B cell (primary cell): ENCODE results near the gene ZFC3H1. TPM values are rescaled to one million over a fixed set of nuclear protein-coding genes. Genes with fewer than 3 reads are reported as not detected.

ENCODE experiments used
- ATAC-seq: fragments of 200-7000 bp; cut with Tn5 transposase; one replicate; pipeline ENCODE4 v1.10.0; 2021; ENCODE audit warnings: low read depth, mild to moderate bottlenecking, moderate number of reproducible peaks, moderate library complexity
- CTCF ChIA-PET: fragments of 350-600 bp; sonication (Branson Sonifier 250); formaldehyde crosslinking; loops from one replicate; lab custom pipeline; 2021; ENCODE audit warnings: antibody characterized with exemption, inconsistent platforms; lab: Charles Lee
- POLR2A ChIA-PET: fragments of 350-600 bp; sonication (Branson Sonifier 250); formaldehyde crosslinking; loops from one replicate; lab custom pipeline; 2021; ENCODE audit warnings: antibody characterized with exemption; lab: Charles Lee
- DNase-seq: peaks from one replicate; pipeline ENCODE4 v3.0.0; 2013
- H2AFZ ChIP-seq: 2 replicates; pipeline ENCODE4 v1.6.1; 2012; ENCODE audit warnings: mild to moderate bottlenecking, low read depth, low read length; ENCODE audit not compliant: insufficient read depth, poor library complexity, severe bottlenecking
- H3K27ac ChIP-seq, 2 donors: 1 replicate in 1 of 2; 2 replicates in 1 of 2; pipeline ENCODE4 v1.5.1; 2012 to 2013; ENCODE audit warnings: low read length in 2 of 2, mild to moderate bottlenecking in 2 of 2, moderate library complexity in 1 of 2
- H3K27me3 ChIP-seq, 4 experiments: fragments of 200-600 bp in 1 of 4; sonication (generic) in 1 of 4; replicated peaks in 1 of 4; 1 replicate in 2 of 4; 2 replicates in 2 of 4; pipeline versions ENCODE4 v1.6.1 to v1.7.0; 2013 to 2016; ENCODE audit warnings: low read length in 3 of 4, mild to moderate bottlenecking in 2 of 4, mixed read lengths in 1 of 4, moderate library complexity in 1 of 4; ENCODE audit not compliant: insufficient read depth in 4 of 4, control insufficient read depth in 3 of 4; ENCODE audit errors: control extremely low read depth in 1 of 4
- H3K36me3 ChIP-seq, 2 experiments: replicated peaks in 1 of 2; 1 replicate in 1 of 2; 2 replicates in 1 of 2; pipeline versions ENCODE4 v1.6.1 to v1.7.1; 2013; ENCODE audit warnings: low read length in 1 of 2; ENCODE audit not compliant: insufficient read depth in 2 of 2, control insufficient read depth in 1 of 2; ENCODE audit errors: control extremely low read depth in 1 of 2, extremely low read depth in 1 of 2
- H3K4me1 ChIP-seq, 2 donors: fragments of 200-600 bp in 1 of 2; sonication (generic) in 1 of 2; 1 replicate in 1 of 2; 2 replicates in 1 of 2; pipeline versions ENCODE4 v1.5.1 to v1.6.1; 2013 to 2017; ENCODE audit warnings: low read length in 2 of 2; ENCODE audit not compliant: control insufficient read depth in 2 of 2, insufficient read depth in 2 of 2
- H3K4me2 ChIP-seq: replicated peaks from 2 replicates; pipeline ENCODE3; 2012; ENCODE audit warnings: mild to moderate bottlenecking, low read depth, low read length; ENCODE audit not compliant: poor library complexity, severe bottlenecking
- H3K4me3 ChIP-seq, 5 experiments: fragments of 200-600 bp in 1 of 5; sonication (generic) in 1 of 5; 1 replicate in 3 of 5; 2 replicates in 2 of 5; pipeline versions ENCODE4 v1.5.1 to v1.7.0; 2011 to 2016; ENCODE audit warnings: low read length in 4 of 5, mild to moderate bottlenecking in 4 of 5, low read depth in 2 of 5, control low read depth in 1 of 5, moderate library complexity in 1 of 5; ENCODE audit not compliant: insufficient read depth in 1 of 5; ENCODE audit errors: control extremely low read depth in 1 of 5, extremely low read depth in 1 of 5
- H3K79me2 ChIP-seq: fragments of 200-600 bp; sonication (generic); one replicate; pipeline ENCODE4 v1.6.0; 2016; ENCODE audit warnings: low read length; ENCODE audit not compliant: control insufficient read depth, insufficient read depth
- H3K9ac ChIP-seq: fragments of 200-600 bp; sonication (generic); 2 replicates; pipeline ENCODE4 v1.6.1; 2017; ENCODE audit warnings: mild to moderate bottlenecking, low read length, moderate library complexity
- H3K9me3 ChIP-seq, 3 donors: one replicate each; pipeline versions ENCODE4 v1.6.1 to v1.7.1; 2013; ENCODE audit warnings: low read length in 2 of 3; ENCODE audit not compliant: control insufficient read depth in 2 of 3, insufficient read depth in 1 of 3; ENCODE audit errors: control extremely low read depth in 1 of 3
- H4K20me1 ChIP-seq: 2 replicates; pipeline ENCODE4 v1.6.0; 2012; ENCODE audit warnings: mild to moderate bottlenecking, low read length; ENCODE audit not compliant: insufficient read depth, control insufficient read depth, poor library complexity, severe bottlenecking
- H3K27ac Mint-ChIP-seq: one replicate; pipeline ENCODE4 v1.8.0; 2021; ENCODE audit warnings: mixed read lengths
- H3K27me3 Mint-ChIP-seq: one replicate; pipeline ENCODE4 v1.8.0; 2021; ENCODE audit warnings: mixed read lengths
- H3K4me1 Mint-ChIP-seq: one replicate; pipeline ENCODE4 v1.8.0; 2021; ENCODE audit warnings: mixed read lengths
- H3K4me3 Mint-ChIP-seq: one replicate; pipeline ENCODE4 v1.8.0; 2021; ENCODE audit warnings: mixed read lengths
- H3K9me3 Mint-ChIP-seq: one replicate; pipeline ENCODE4 v1.8.0; 2022; ENCODE audit warnings: mixed read lengths; ENCODE audit not compliant: insufficient read depth
- EZH2 ChIP-seq: IDR thresholded peaks from 2 replicates; pipeline ENCODE4 v1.6.1; 2012; ENCODE audit warnings: borderline replicate concordance, low read depth, mild to moderate bottlenecking, moderate library complexity, low read length; ENCODE audit not compliant: insufficient read depth, poor library complexity, severe bottlenecking
- WGBS: methylation state at CpG from one replicate; pipeline ENCODE4 v1.1.5; 2013; ENCODE audit warnings: missing lambda C conversion rate; ENCODE audit not compliant: insufficient coverage; 5-methylcytosine and 5-hydroxymethylcytosine counted together
- intact Hi-C: fragments of 100-400 bp; cut with micrococcal nuclease; formaldehyde crosslinking; loops from one replicate; pipeline ENCODE4 v1.10.0; 2022
- polyA plus RNA-seq: library from polyadenylated mRNA; depleted of rRNA; stranded (reverse); fragments of >200 nt; gene quantifications from 2 replicates; pipeline ENCODE4 v1.2.3, GENCODE V29; 2012
- total RNA-seq, 2 donors: library from RNA; stranded (reverse); fragments of 120-200 nt in 1 of 2; gene quantifications; 1 replicate in 1 of 2; 2 replicates in 1 of 2; pipeline versions ENCODE4 v1.2.3 to v1.2.4, GENCODE V29; 2013 to 2022
- TF ChIP-seq, protein P1 (sequence below): fragments of 200-600 bp; IDR thresholded peaks from one replicate; pipeline ENCODE4 v1.8.0; 2022; ENCODE audit warnings: antibody characterized with exemption, mild to moderate bottlenecking

The ZFC3H1 gene
- total and polyA plus RNA-seq, 2 donors (not counting 1 experiment from before 2014, with no cell fraction given), result 55.9 to 141 TPM

DNA sequence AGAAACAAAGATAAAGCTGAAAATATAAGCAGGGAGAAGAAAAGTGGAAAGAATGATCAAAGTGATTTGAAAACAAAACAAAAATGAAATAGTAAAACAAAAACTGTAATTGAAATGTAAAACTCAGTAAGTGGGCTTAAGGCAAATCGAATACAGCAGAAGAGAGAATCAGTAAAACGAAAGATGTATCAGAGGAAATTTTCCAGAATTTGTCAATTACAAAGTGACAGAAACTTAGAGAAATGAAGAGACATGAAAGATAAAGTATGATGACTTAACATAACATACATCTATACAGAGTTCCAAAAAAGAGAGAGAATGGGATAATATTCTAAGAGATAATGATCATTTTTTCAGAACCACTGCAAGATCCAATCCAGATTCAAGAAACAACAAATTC, 10.5 kb downstream of the ZFC3H1 start:
- Histone ChIP-seq H3K27ac (no peak overlapping the region), H3K27me3 (no peaks in the 10 kb centered on the region), H2AFZ (no peak overlapping the region), H3K4me2 (no peak overlapping the region), H3K79me2 (peaks cover 89% of the 10 kb centered on the region), H3K9me3 (peaks cover 0 to 4% (median 0%) of the 10 kb centered on the region in 3 donors), H3K9ac (no peak overlapping the region), H3K4me1 (peaks cover 4 to 13% of the 10 kb centered on the region in 2 donors), H3K36me3 (peaks cover 8 to 51% of the 10 kb centered on the region in 2 experiments), H3K4me3 (no peak overlapping the region), H4K20me1 (peaks cover 46% of the 10 kb centered on the region)
- H3K27me3 Mint-ChIP-seq, result no peaks in the 10 kb centered on the region
- DNase-seq (no peak), ATAC-seq (no peak)
- no peaks in the 10 kb centered on the region for H3K9me3 Mint-ChIP-seq
- intact Hi-C loops, result no loop called here
- H3K4me1 Mint-ChIP-seq, result peaks cover 26% of the 10 kb centered on the region
- TF ChIP-seq, protein P1, sequence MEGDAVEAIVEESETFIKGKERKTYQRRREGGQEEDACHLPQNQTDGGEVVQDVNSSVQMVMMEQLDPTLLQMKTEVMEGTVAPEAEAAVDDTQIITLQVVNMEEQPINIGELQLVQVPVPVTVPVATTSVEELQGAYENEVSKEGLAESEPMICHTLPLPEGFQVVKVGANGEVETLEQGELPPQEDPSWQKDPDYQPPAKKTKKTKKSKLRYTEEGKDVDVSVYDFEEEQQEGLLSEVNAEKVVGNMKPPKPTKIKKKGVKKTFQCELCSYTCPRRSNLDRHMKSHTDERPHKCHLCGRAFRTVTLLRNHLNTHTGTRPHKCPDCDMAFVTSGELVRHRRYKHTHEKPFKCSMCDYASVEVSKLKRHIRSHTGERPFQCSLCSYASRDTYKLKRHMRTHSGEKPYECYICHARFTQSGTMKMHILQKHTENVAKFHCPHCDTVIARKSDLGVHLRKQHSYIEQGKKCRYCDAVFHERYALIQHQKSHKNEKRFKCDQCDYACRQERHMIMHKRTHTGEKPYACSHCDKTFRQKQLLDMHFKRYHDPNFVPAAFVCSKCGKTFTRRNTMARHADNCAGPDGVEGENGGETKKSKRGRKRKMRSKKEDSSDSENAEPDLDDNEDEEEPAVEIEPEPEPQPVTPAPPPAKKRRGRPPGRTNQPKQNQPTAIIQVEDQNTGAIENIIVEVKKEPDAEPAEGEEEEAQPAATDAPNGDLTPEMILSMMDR, result no peak
- no peak for TF ChIP-seq EZH2
- no peak overlapping the region for H3K27ac Mint-ChIP-seq
- CTCF ChIA-PET, result interaction anchor here (2.0 kb wide), 1 partner anchor 94 kb away, joined by 5 read pairs; no protein-coding TSS in a partner anchor
- no peak overlapping the region for H3K4me3 Mint-ChIP-seq
- POLR2A ChIA-PET, result no interaction called here
- WGBS, result no CpG with 5 or more reads among the region's 2 CpGs

DNA sequence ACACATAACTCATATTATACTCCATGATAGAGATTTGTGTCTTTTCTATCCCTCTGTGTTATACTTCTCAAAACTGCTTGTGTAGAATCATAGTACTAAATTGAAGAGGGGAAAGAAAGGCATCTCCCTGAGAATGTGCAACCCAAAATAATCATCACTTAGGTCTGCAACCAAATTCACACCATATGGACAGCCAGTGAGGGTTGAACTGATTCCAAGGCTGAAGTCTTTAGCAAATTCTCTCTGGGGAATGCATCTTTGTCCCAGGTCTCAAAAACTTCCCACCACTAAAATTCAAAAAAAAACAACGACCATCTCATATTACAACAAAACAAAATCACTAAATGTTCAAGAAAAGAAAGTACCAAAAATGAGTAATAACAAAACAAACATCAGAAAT, 11.0 kb downstream of the ZFC3H1 start:
- H3K9me3 ChIP-seq, result peaks cover 0 to 4% (median 0%) of the 10 kb centered on the region in 3 donors
- POLR2A ChIA-PET, result no interaction called here
- no peak overlapping the region for H3K27ac Mint-ChIP-seq
- H3K27me3 ChIP-seq, result no peaks in the 10 kb centered on the region
- no peak overlapping the region for H3K4me2 ChIP-seq
- no peak overlapping the region for H3K4me3 ChIP-seq
- H3K79me2 ChIP-seq, result peaks cover 92% of the 10 kb centered on the region
- H3K27me3 Mint-ChIP-seq, result no peaks in the 10 kb centered on the region
- ATAC-seq (no peak), DNase-seq (no peak)
- TF ChIP-seq, protein P1, result no peak
- no peak for TF ChIP-seq EZH2
- H3K9ac ChIP-seq, result no peak overlapping the region
- H3K4me3 Mint-ChIP-seq, result no peak overlapping the region
- peaks cover 49% of the 10 kb centered on the region for H4K20me1 ChIP-seq
- peaks cover 28% of the 10 kb centered on the region for H3K4me1 Mint-ChIP-seq
- H3K27ac ChIP-seq, result no peak overlapping the region
- H2AFZ ChIP-seq, result no peak overlapping the region
- CTCF ChIA-PET, result no interaction called here
- no peaks in the 10 kb centered on the region for H3K9me3 Mint-ChIP-seq
- peaks cover 11 to 56% of the 10 kb centered on the region in 2 experiments for H3K36me3 ChIP-seq
- H3K4me1 ChIP-seq, result peaks cover 4 to 13% of the 10 kb centered on the region in 2 donors
- WGBS, result no CpG with 5 or more reads among the region's 1 CpG
- intact Hi-C loops, result no loop called here
